AG10803 (cell line): ENCODE data around the gene THSD4.
"Not testable (repeated sequence)": the region's sequence is repeated elsewhere in the genome, so short reads cannot be mapped to it uniquely, and the experiment has no call there.

Experiments used
- DNase-seq: peaks from one replicate; pipeline ENCODE4 v3.0.0; 2010; ENCODE audit warnings: low read depth
- H3K4me3 ChIP-seq: 2 replicates; pipeline ENCODE4 v1.5.1; 2011; ENCODE audit warnings: mild to moderate bottlenecking, low read length, control low read depth
- TF ChIP-seq, protein P1 (sequence below): conservative IDR thresholded peaks from 2 replicates; pipeline ENCODE4 v1.5.1; 2011; ENCODE audit warnings: mild to moderate bottlenecking, low read length, control low read depth, inconsistent platforms

The THSD4 gene

DNA sequence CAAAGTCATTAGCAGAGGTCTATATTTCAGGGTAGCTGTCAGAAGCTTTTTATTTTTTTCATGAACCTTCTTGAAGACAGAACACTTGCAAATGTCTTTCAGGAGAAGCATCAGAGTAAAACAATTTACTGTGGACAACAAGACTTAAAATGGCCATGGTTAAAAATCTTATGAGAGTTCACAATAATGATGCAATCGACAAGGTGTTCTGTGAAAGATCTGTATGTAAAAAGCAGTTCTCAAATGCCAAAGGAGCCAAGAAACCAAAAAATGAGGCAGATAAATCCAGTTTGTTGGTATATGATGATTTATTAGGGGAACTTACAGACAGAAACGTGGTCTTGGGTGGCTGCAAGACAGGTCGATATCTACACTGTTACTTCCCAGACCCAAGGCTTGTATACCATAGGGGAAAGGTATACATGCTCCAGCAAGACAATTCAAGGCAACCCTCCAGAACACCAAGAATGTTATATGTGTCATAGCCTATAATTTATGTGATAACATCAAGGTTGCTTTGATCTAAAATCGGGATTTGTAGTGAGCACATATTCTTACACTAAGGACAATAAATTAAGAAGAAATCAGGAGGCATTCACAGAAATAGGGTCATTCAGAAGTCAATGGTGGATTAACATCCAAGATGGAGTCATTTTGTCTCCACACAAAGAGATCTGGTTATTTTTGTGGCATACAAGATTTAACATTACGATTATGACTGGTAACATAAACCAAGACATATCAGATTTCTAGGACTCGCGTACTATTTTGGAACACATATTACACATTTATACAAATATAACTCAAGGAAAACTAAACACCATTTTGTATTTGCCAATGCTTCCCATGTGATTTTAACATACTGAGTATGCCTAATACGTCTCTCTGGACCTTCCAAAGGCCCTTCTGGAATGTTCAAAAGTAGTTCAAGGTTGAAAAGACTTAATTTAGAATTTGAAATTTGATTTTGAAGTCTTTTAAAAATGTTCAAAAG, 316.4 kb downstream of the THSD4 start:
- H3K4me3 ChIP-seq, result no peak overlapping the region
- TF ChIP-seq, protein P1, sequence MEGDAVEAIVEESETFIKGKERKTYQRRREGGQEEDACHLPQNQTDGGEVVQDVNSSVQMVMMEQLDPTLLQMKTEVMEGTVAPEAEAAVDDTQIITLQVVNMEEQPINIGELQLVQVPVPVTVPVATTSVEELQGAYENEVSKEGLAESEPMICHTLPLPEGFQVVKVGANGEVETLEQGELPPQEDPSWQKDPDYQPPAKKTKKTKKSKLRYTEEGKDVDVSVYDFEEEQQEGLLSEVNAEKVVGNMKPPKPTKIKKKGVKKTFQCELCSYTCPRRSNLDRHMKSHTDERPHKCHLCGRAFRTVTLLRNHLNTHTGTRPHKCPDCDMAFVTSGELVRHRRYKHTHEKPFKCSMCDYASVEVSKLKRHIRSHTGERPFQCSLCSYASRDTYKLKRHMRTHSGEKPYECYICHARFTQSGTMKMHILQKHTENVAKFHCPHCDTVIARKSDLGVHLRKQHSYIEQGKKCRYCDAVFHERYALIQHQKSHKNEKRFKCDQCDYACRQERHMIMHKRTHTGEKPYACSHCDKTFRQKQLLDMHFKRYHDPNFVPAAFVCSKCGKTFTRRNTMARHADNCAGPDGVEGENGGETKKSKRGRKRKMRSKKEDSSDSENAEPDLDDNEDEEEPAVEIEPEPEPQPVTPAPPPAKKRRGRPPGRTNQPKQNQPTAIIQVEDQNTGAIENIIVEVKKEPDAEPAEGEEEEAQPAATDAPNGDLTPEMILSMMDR, result no peak
- DNase-seq, result no peak

DNA sequence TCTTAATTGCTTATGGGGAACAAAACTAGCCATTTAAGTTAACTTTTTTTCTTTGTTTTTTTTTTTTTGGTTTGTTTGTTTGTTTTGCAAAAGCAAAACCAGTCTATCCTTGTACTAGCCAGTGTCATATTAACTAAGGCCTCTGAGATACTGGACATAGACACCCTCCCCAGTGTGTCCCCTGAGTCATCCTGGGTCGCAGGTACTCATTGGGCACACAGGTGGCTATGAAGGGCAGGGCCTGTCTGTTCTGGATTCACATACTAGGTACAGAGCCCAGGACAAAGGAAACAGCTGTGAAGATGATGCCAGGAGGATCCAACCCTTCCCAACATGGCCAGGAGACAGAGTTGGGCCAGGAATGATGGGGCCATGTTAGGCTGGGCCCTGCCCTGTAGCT, 318.1 kb downstream of the THSD4 start:
- TF ChIP-seq, protein P1, result no peak
- H3K4me3 ChIP-seq, result no peak overlapping the region
- DNase-seq, result no peak

DNA sequence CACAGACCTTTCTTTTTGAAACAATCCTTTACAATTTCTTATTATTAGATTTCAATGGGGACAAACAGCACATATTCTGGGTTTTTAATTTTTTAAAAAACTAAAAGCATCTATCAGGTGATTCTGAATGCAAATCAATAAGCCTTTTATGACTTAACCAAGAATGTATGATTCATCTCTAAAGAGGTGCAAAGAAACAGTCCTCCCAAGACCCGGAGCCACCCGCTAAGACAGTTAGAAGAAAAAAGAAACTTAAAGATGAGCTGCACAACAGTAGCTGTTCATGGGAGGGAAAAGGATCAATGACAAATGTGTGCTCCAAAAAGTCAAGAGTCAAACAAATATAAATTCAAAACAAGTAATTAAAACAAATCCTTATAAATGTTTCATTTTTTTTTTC, 319.5 kb downstream of the THSD4 start:
- DNase-seq, result no peak
- H3K4me3 ChIP-seq, result no peak overlapping the region
- TF ChIP-seq, protein P1, result no peak

DNA sequence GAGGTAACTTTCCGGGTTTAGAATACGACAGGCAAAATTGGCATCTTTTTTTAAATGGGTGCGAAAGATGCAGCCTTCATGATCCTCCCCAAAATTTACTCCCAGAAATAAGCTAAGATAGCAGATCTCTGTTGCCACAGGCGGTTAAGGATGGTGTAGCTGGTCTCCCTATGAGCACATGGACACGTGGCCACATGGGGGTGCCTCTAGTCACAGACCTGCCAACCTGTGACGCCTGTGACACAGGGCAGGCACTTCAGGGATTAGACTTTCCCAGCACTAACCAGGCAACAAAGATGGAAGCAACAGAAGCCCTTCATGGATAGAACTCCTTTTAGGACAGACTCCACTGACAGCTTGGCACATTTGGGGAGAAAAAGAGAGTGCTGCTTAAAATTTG, 320.3 kb downstream of the THSD4 start:
- DNase-seq, result no peak
- TF ChIP-seq, protein P1, result no peak
- no peak overlapping the region for H3K4me3 ChIP-seq

DNA sequence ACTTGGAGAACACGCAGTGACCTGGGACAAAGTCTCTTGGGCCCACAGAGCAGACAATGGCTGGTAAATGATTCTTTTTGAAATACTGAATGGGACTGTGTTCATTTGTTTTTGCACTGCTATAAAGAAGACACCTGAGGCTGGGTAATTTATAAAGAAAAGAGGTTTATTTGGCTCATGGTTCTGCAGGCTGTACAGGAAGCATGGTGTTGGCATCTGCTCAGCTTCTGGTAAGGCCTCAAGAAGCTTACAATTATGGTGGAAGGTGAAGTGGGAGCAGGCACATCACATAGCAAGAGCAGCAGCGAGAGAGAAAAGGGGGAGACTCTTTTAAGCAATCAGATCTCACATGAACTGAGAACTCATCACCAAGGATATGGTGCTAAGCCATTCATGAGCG, 321.6 kb downstream of the THSD4 start:
- TF ChIP-seq, protein P1, result no peak
- no peak for DNase-seq
- no peak overlapping the region for H3K4me3 ChIP-seq

DNA sequence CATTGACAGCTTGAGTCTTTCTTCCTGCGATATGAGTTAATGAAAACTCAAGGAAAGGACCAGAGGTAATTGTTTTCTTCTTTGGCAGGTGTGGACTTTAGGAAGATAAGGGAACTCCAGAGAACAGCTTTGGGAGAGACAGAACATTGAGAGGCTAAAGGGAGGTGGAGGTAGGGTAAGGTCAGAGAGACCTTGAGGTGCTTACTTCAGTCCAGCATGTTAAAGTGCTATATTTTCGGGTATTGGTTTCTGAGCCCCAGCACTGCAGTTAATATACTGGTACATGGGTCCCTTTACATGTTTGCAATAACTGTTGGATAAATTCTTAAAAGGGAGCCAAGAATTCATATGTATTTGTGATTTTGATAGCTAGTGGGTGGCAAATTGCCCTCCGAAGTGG, 322.1 kb downstream of the THSD4 start:
- TF ChIP-seq, protein P1, result no peak
- H3K4me3 ChIP-seq, result no peak overlapping the region
- no peak for DNase-seq

DNA sequence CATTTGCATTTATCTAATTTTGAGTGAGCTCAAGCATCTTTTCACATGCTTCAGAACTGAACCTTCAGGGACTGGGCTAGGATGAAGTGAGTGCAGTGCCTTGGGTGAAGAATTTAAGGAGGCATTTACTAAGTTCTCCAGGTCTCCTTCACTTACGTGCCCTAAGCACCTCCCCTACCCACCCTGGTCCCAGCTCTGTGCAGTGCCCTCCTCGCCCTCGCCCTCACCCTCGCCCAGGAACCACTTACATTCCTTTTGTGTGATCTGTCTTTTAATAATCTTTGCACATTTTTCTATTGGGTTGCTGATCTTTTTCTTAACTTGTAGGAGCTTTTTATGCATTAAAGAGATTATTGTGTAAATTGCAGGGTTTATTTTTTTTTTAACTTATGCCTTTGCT, 322.6 kb downstream of the THSD4 start:
- H3K4me3 ChIP-seq, result no peak overlapping the region
- TF ChIP-seq, protein P1, result no peak
- no peak for DNase-seq

DNA sequence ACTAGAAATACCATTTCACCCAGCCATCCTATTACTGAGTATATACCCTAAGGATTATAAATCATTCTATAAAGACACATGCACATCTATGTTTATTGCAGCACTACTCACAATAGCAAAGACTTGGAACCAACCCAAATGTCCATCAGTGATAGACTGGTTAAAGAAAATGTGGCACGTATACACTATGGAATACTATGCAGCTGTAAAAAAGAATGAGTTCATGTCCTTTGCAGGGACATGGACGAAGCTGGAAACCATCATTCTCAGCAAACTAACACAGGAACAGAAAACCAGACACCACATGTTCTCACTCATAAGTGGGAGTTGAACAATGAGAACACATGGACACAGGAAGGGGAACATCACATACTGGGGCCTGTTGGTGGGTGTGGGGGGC, 324.2 kb downstream of the THSD4 start:
- not testable (repeated sequence) for DNase-seq, H3K4me3 ChIP-seq
